Testis (tissue), 3 donors: Measurements from ENCODE around the gene KCTD16. TPM values are rescaled to one million over a fixed set of nuclear protein-coding genes. Genes with fewer than 3 reads are reported as not detected.
A peak's percentile ranks its signal among the peaks of the same experiment; 100 is the strongest.

ENCODE experiments used
- DNase-seq: peaks from one replicate; pipeline ENCODE4 v3.0.0-alpha.2; 2019
- H3K27ac ChIP-seq, 2 donors: fragments of 200-600 bp; sonication (generic); one replicate each; pipeline ENCODE4 v1.5.1; 2019
- H3K27me3 ChIP-seq: fragments of 200-600 bp; sonication (generic); one replicate; pipeline ENCODE4 v1.5.1; 2019
- H3K36me3 ChIP-seq: fragments of 200-600 bp; sonication (generic); one replicate; pipeline ENCODE4 v1.5.1; 2017; ENCODE audit warnings: low read depth; ENCODE audit errors: missing control alignments
- H3K4me1 ChIP-seq: fragments of 200-600 bp; sonication (generic); one replicate; pipeline ENCODE4 v1.5.1; 2019
- H3K4me3 ChIP-seq, 2 donors: fragments of 200-600 bp; sonication (generic); one replicate each; pipeline ENCODE4 v1.5.1; 2017 to 2019
- H3K9me3 ChIP-seq: fragments of 200-600 bp; sonication (generic); one replicate; pipeline ENCODE4 v1.5.1; 2017
- CTCF ChIP-seq, 3 experiments: fragments of 450-650 bp in 2 of 3; fragments of 200-600 bp in 1 of 3; sonication (generic) in 1 of 3; IDR thresholded peaks; one replicate each; pipeline ENCODE4 v1.5.1; 2016 to 2019; ENCODE audit warnings: antibody characterized with exemption in 3 of 3, mild to moderate bottlenecking in 2 of 3, moderate library complexity in 1 of 3
- POLR2A ChIP-seq: fragments of 450-650 bp; IDR thresholded peaks from one replicate; pipeline ENCODE4 v1.6.1; 2017; ENCODE audit warnings: antibody characterized with exemption, mild to moderate bottlenecking, moderate library complexity
- WGBS, 2 donors: methylation state at CpG; one replicate each; pipeline ENCODE4 v1.1.5; 2018; 5-methylcytosine and 5-hydroxymethylcytosine counted together
- intact Hi-C: fragments of 100-400 bp; cut with DNase I; formaldehyde crosslinking; loops from one replicate; pipeline ENCODE4 v1.15.1; 2023; ENCODE audit warnings: low total_unique reads
- polyA plus RNA-seq: library from polyadenylated mRNA; stranded (reverse); fragments of 350-450 nt; fragmentation: Illumina TruSeq; extraction: RNeasy Lipid Tissue Mini Kit (QIAGEN cat#74804); gene quantifications from one replicate; pipeline ENCODE4 v1.2.3, GENCODE V29; 2014; ENCODE audit warnings: low read depth, low replicate concordance; ENCODE audit not compliant: insufficient read depth
- total RNA-seq, 2 donors: library from RNA; depleted of rRNA; stranded (reverse); fragments of >200 nt; gene quantifications; one replicate each; pipeline ENCODE4 v1.2.3, GENCODE V29; 2016

The KCTD16 gene
- total and polyA plus RNA-seq, 3 donors from 2014 or later, result 1.4 to 3.2 (median 2.7) TPM

- DNase-seq, result no peak
- no peak overlapping the region for H3K4me3 ChIP-seq
- no peaks in the 10 kb centered on the region for H3K9me3 ChIP-seq
- TF ChIP-seq CTCF (IDR thresholded peaks at IDR 0.05), result peak in 2 of 3 experiments; percentile 40 to 80
- TF ChIP-seq POLR2A, result no peak
- no peak overlapping the region for H3K27ac ChIP-seq
- no peaks in the 10 kb centered on the region for H3K27me3 ChIP-seq
- 37 to 41% methylated on average over 4 of the region's 4 CpGs for WGBS, 2 donors
- no peaks in the 10 kb centered on the region for H3K4me1 ChIP-seq
- H3K36me3 ChIP-seq, result no peaks in the 10 kb centered on the region
- intact Hi-C loops, result no loop called here
Measured at GRCh38 chr5:144183254-144183889, 12.7 kb downstream of the KCTD16 start.

- intact Hi-C loops, result no loop called here
- H3K27me3 ChIP-seq, result no peaks in the 10 kb centered on the region
- no peak overlapping the region for H3K4me3 ChIP-seq
- no peak overlapping the region for H3K27ac ChIP-seq
- H3K9me3 ChIP-seq, result no peaks in the 10 kb centered on the region
- DNase-seq, result peak; percentile 34
- 36 to 45% methylated on average over 2 of the region's 2 CpGs for WGBS, 2 donors
- no peaks in the 10 kb centered on the region for H3K36me3 ChIP-seq
- TF ChIP-seq CTCF (IDR thresholded peaks at IDR 0.05), result no peak
- TF ChIP-seq POLR2A, result no peak
- no peaks in the 10 kb centered on the region for H3K4me1 ChIP-seq
Measured at GRCh38 chr5:144187699-144188294, 17.1 kb downstream of the KCTD16 start.

- TF ChIP-seq CTCF (IDR thresholded peaks at IDR 0.05), result no peak
- no peak for TF ChIP-seq POLR2A
- Histone ChIP-seq H3K4me1 (no peaks in the 10 kb centered on the region), H3K27ac (no peak overlapping the region), H3K4me3 (no peak overlapping the region), H3K36me3 (no peaks in the 10 kb centered on the region), H3K9me3 (no peaks in the 10 kb centered on the region), H3K27me3 (no peaks in the 10 kb centered on the region)
- DNase-seq, result no peak
- intact Hi-C loops, result no loop called here
- 42 to 43% methylated on average over 10 of the region's 10 CpGs for WGBS, 2 donors
Measured at GRCh38 chr5:144189800-144190429, 19.2 kb downstream of the KCTD16 start.

GRCh38 chr5:144191531-144191930, 20.9 kb downstream of the KCTD16 start:
- no peak for DNase-seq
- H3K4me3 ChIP-seq, result no peak overlapping the region
- H3K4me1 ChIP-seq, result no peaks in the 10 kb centered on the region
- H3K27me3 ChIP-seq, result no peaks in the 10 kb centered on the region
- no peaks in the 10 kb centered on the region for H3K36me3 ChIP-seq
- H3K9me3 ChIP-seq, result no peaks in the 10 kb centered on the region
- intact Hi-C loops, result no loop called here
- TF ChIP-seq POLR2A, result no peak
- no peak for TF ChIP-seq CTCF (IDR thresholded peaks at IDR 0.05)
- WGBS, 2 donors, result 51 to 73% methylated on average over 3 of the region's 3 CpGs
- H3K27ac ChIP-seq, result no peak overlapping the region
